ENCODE results near the gene FAM107B. TPM values are rescaled to one million over a fixed set of nuclear protein-coding genes. Genes with fewer than 3 reads are reported as not detected.

The FAM107B gene
- total RNA-seq, 1 donor from 2014 or later: 45.1 TPM

- DNase-seq: no peak
Measured at GRCh38 chr10:14776546-14776945, 1.8 kb upstream of the FAM107B start.

GRCh38 chr10:14775656-14776055 lies 959 bp upstream of the FAM107B start:
- no peak for DNase-seq

- no peak for DNase-seq
Measured at GRCh38 chr10:14774214-14774580, 500 bp downstream of the FAM107B start.

- no peak for DNase-seq
Measured at GRCh38 chr10:14773551-14774213, 1.0 kb downstream of the FAM107B start.

GRCh38 chr10:14772399-14772798 lies 2.3 kb downstream of the FAM107B start:
- no peak for DNase-seq

GRCh38 chr10:14770927-14771326 lies 3.8 kb downstream of the FAM107B start:
- DNase-seq: no peak

- no peak for DNase-seq
Measured at GRCh38 chr10:14761372-14761771, 13.3 kb downstream of the FAM107B start.

GRCh38 chr10:14758994-14759664 lies 15.6 kb downstream of the FAM107B start:
- no peak for DNase-seq

GRCh38 chr10:14758451-14758850 lies 16.2 kb downstream of the FAM107B start:
- no peak for DNase-seq

GRCh38 chr10:14757986-14758385 lies 16.7 kb downstream of the FAM107B start:
- no peak for DNase-seq

GRCh38 chr10:14757394-14757793 lies 17.3 kb downstream of the FAM107B start:
- DNase-seq: no peak

GRCh38 chr10:14753441-14753840 lies 21.3 kb downstream of the FAM107B start:
- peak; percentile 35 for DNase-seq

GRCh38 chr10:14751921-14752320 lies 22.8 kb downstream of the FAM107B start:
- DNase-seq: peak; percentile 60

- peak; percentile 81 for DNase-seq
Measured at GRCh38 chr10:14751014-14751896, 23.4 kb downstream of the FAM107B start.

- DNase-seq: no peak
Measured at GRCh38 chr10:14749070-14749809, 25.5 kb downstream of the FAM107B start.

GRCh38 chr10:14748441-14748840 lies 26.3 kb downstream of the FAM107B start:
- no peak for DNase-seq

GRCh38 chr10:14742815-14743214 lies 31.9 kb downstream of the FAM107B start:
- DNase-seq: no peak

GRCh38 chr10:14742382-14742781 lies 32.3 kb downstream of the FAM107B start:
- no peak for DNase-seq

GRCh38 chr10:14740684-14741247 lies 33.9 kb downstream of the FAM107B start:
- no peak for DNase-seq

- DNase-seq: no peak
Measured at GRCh38 chr10:14737808-14738545, 36.7 kb downstream of the FAM107B start.

- peak; percentile 80 for DNase-seq
Measured at GRCh38 chr10:14736600-14737081, 38.1 kb downstream of the FAM107B start.
